Activated CD4-positive, CD25-positive, alpha-beta regulatory T cell treated with anti-CD3 and anti-CD28 coated beads, Interleukin-2, amount 50 U/mL, for 24 hours (primary cell): ENCODE data around the gene PDE1A.
"Not testable (repeated sequence)": the region's sequence is repeated elsewhere in the genome, so short reads cannot be mapped to it uniquely, and the experiment has no call there.

Source experiments
- ATAC-seq, 2 donors: fragments of 150-1000 bp; cut with Tn5 transposase; one replicate each; pipeline ENCODE4 v1.10.0; 2021; ENCODE audit warnings: mild to moderate bottlenecking in 1 of 2, moderate library complexity in 1 of 2

PDE1A gene

DNA sequence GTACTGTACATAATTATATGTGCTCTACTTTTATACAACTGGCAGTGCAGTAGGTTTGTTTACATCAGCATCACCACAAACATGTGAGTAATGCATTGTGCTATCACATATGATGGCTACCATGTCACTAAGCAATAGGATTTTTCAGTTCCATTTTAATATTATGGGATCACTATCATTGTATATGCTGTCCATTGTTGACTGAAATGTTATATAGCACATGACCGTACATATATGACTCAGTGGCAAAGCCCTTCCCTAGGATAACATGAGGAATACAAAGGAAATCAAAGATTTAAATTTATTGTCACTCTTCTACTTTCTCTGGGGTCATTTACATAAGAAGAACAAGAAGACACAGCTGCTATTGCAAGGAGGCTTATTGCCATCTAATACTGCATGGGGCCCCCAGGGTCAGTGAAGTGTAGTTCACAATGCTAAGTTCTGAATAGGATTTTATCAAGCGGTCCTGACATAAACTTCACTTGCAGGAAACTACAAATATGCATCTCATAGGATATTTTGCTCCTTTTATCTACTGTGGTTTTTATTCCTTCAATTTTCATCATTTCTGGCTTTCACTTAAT, 21.8 kb downstream of the PDE1A start:
- no peak for ATAC-seq

DNA sequence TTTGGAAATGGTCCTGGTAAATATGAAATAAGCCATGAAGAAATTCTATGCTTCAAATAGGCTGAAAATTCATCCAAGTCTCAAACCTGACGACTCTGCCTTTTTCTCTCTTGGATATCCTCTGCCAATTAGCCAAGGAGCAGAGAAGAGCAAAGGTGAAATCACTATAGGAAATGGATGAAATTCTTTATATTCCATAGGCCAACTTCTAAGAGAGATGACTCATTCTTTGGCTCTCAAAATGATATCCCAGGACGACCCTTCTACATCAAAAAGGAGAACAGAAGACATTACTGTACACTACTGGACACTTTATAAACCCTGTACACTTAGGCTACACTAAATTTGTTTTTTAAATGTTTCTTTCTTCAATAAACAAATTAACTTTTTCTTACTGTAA, 22.7 kb downstream of the PDE1A start:
- no peak for ATAC-seq

DNA sequence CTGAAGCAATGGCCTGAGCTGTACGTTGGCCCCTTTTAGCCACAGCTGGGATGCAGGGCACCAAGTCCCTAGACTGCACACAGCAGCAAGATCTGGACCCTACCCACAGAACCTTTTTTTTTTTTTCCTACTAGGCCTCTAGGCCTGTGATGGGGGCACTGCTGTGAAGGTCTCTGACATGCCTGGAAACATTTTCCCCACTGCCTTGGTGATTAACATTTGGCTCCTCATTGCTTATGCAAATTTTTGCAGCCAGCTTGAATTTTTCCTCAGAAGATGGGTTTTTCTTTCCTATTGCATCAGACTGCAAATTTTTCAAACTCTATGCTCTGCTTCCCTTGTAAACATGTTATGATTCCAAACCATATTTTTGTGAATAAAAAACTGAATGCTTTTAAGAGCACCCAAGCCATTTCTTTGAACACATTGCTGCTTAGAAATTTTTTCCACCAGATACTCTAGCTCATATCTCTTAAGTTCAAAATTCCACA, 33.5 kb downstream of the PDE1A start:
- no peak for ATAC-seq

DNA sequence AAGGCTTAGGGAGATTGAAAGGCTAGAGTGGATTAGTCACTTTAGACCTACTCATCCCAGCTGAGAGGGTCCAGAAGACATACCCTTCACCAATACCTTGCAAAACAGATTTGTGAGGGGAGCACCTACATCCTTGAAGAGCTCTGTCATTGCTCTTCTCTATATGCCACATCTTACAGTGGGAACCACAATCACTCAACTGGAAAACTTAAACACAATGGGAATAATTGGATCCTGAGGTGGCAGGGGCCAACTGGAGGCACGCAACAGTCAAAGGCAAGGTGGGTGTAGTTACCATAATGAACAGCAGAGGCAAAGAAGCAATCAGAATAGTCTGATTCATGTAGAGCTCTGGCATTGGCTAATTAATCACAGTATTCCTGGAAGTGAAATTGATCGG, 35.4 kb downstream of the PDE1A start:
- no peak for ATAC-seq

DNA sequence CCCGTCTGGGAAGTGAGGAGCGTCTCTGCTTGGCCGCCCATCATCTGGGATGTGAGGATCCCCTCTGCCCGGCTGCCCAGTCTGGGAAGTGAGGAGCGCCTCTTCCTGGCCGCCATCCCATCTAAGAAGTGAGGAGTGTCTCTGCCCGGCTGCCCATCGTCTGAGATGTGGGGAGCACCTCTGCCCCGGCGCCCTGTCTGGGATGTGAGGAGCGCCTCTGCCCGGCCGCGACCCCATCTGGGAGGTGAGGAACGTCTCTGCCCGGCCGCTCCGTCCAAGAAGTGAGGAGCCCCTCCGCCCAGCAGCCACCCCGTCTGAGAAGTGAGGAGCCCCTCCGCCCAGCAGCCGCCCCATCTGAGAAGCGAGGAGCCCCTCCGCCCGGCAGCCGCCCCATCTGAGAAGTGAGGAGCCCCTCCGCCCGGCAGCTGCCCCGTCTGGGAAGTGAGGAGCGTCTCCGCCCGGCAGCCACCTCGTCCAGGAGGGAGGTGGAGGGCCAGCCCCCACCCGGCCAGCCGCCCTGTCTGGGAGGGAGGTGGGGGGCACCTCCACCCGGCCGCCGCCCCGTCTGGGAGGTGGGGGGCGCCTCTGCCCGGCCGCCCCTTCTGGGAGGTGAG, 40.5 kb downstream of the PDE1A start:
- ATAC-seq = not testable (repeated sequence)

DNA sequence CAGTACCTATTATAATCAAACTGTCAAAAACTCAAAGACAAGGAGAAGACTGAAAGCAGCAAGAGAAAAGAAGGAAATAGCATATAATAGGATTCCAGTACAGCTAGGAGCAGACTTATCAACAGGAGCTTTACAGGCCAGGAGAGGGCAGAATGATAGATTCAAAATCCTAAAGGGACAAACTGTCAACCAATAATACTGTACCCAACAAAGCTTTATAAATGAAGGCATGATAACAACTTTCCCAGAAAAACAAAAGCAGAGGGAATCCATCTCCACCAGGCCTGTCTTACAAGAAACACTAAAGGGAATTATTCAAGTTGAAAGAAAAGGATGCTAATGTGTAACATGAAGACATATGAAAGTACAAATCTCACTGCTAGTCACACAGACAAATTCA, 42.0 kb downstream of the PDE1A start:
- ATAC-seq = no peak

DNA sequence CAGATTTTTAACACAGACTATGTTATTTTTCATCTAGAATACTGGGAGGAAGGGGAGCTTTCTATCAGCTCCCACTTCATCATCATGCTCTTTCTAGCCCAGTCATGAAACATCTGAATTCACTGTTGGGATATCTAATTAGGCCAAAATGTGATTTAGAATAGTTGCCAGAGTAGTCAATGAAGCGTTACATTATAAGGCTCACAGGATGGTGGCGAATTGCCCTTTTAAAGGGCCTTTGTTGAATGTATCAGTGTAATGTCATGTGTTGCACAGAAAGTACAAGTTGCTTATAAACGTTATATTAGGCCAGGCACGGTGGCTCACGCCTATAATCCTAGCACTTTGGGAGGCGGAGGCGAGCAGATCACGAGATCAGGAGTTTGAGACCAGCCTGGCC, 45.6 kb downstream of the PDE1A start:
- no peak for ATAC-seq

DNA sequence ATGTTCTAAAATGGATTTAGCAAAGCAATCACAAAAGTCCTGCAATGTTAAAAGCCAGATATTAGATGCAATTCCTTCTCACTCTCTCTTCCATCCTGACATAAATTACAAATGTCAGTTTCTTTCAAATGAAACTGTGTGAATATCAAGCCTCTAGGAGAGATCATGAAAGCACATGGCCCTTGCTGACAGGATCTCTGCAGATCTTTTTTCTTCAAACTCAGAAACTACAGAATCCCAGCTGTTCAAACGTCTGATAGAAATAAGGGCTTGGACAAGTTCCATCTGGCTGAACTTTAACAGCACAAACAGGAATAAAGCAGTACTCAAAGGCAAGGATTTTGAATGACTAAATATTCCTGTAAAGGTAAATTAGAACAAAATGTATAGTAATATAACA, 47.6 kb downstream of the PDE1A start:
- no peak for ATAC-seq

DNA sequence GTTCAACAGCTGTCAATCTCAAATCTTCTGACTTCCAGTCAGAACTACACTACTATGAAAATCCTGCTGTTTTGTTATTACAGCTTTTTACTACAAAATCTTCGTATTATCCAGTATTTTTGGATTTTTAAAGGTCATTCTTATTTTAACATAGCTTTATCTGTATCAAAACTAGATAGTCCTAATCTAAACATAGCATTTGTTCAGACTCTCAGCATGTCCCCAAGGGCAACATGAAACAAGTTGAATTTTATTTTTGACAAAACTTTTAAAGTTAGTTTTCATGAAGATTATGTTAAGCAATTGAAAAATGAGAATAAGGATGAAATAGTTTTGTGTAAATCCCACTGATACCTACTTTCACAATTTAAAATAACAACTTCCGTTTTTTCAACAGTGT, 48.1 kb downstream of the PDE1A start:
- no peak for ATAC-seq

DNA sequence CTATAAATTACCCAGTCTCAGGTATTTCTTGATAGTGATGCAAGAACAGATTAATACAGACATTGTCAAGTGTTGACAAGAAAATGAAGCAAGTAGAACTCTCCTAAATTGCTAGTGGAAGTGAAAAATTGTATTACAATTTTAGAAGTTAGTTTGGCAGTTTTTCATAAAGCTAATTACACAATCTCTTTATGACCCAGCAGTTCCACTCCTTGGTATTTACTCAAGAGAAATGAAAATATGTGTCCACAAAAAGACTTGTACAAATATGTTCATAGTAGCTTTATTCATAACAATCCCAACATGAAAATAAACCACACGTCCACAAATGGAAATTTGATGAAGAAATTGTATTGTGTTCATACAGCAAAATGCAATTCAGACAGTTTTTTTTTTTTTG, 49.4 kb downstream of the PDE1A start:
- no peak for ATAC-seq

DNA sequence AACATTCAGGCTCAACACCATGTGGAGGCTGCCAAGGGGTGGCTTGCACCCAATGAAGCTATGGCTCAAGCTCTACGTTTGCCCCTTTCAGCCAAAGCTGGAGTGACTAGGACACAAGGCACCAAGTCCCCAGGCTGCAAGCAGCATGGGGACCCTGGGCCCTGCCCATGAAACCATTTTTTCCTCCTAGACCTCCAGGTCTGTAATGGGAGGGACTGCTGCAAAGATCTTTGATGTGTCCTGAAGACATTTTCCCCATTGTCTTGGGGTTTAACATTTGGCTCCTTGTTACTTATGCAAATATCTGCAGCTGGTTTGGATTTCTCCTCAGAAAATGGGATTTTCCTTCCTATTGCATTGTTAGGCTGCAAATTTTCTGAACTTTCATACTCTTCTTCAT, 51.0 kb downstream of the PDE1A start:
- no peak for ATAC-seq

DNA sequence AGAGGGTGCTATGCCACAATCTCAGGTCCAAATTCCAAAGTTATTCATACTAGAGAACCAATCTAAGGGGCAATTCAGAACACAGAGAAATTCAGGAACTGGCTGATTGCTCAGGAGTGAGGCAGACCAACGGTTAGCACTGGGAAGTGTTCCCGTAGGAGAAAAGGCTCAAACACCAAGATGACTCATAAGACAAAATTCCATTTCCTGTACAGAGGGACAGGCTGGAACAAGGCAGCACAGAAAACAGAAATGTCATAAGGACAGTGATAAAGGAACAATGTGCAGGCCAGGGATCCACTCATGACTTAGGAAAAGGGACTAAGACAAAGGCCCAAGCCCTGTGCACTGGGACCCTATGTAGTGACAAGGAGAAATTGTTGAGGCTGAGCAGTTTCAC, 54.2 kb downstream of the PDE1A start:
- ATAC-seq = no peak

DNA sequence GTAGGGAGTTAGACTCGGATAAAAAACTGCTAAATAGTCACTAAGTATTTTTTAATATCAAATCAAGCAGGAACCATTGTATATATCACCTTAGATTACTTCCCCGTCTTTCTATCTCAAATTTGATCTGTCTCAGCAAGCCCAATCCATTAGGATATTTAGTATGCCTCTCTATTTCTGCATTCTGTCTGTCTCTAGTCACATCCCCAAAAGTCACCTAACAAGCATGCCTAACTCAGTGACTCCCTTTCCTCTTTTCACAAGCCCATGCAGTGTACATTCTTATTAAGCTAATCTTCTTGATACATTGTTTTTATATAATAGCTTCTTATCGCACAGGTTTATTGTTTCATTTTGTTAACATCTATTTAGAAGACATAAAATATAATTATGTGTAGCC, 57.8 kb downstream of the PDE1A start:
- no peak for ATAC-seq

DNA sequence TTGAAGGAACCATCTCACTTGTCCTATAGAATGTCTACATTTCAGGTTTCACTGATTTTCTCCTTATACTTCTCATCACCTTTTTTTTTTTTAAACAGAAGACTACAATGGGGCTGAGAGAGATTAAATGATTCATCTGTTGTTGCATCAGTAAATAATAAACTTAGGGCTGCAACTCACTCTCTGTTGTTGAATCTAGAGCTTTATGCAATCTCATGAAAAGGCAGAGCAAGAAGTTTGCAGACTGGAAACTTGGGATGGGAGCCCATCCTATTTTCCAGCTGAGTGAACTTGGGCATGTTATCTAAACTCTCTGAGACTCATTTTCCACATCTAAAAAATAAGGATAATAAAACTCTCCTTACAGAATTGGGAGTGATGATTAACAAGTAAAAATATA, 58.4 kb downstream of the PDE1A start:
- no peak for ATAC-seq

DNA sequence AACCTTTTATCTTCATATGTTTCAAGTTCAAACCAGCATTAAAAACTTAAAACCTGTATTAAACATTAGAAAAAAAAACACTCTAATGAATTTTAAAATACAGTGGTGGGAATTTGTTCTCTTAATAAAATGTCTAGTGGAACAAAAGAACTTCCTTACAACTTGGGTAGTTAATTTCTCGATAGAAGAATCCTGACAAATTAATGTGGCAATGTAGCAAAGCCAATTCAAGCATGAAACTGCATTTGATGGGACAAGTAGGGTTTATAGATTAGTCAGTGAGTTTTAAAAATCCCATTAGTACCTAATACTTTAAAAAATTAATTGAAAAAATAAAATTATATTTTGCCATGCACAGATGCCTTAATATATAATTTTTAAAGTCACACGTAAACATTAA, 59.4 kb downstream of the PDE1A start:
- no peak for ATAC-seq

DNA sequence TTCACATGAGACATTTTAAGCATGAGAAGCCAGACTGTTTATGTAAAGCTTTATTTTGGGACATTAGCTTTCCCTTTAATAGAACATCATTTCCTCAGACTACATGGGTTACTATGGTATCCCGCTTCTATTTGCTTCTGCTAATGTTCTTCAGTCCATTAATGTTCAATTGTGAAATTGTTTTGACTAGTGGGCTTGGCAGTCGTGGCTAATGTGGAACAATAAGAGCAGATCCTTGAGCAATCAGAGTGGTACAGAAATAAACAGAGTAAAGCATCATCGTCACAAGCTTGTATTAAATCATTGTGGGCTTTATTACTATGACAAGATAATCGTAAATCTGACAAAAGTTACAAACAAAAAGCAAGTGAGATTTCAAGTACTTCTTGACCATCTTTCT, 60.2 kb downstream of the PDE1A start:
- no peak for ATAC-seq

DNA sequence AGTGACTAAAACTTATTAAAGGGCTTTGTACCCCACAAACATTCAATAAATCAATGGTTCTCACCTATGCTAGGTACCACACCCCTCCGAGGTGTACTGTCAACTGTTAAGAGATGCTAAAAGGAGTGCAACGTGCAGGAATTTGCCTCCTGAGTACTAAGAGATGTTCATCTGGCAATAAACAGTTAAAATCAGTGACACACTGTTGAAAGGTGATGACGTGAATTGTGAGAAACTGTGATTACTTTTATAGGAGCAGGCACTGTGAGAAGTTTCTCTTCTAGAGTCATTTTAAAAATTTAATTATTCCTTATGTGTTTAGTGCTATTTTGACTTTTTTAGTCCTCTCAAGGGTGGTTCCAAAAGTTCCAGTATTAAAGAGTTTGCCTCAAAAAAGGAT, 61.0 kb downstream of the PDE1A start:
- ATAC-seq = no peak

DNA sequence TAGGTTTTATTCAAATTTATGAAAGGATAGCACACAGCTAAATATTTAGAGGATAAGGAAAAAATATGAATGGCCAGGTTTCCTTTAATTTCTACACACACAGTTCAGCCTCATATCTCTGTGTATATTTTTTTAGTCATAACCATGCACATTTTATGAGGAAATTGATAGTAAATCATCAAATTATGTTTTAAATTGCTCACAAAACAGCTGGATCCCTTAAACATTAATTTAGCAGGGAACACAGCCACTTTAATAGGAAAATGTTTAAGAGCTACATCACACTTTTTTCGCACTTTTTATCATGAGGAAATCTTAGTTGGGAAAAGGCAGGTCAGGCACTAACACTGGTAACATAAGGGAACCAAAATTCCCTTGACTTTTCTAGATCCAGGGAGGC, 65.4 kb downstream of the PDE1A start:
- no peak for ATAC-seq

DNA sequence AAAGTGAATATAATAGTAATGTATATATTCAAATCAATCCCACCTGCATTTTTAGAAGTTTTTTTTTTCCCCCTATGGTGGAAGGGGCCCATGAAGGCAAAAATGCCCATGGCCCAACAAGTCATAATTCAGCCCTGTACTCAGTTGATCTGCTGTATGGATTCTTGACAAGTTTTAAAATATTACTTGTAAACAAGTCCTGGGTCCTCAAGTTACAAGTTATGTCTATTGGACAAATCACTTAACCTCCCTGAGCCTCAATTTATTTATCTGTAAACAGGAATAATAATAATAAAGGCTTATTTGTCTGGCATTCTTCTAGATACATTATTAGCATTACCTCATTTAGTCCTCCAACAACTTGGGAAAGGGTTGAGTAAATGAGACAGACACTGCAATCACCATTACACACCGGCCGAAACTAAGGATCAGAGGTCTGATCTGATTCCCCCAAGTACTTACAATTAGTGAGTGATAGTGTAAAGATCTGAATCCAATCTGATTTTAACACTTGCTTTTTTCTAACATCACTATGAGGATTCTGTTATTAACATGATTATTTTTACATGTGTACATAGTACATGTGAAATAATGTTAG, 66.1 kb downstream of the PDE1A start:
- no peak for ATAC-seq

DNA sequence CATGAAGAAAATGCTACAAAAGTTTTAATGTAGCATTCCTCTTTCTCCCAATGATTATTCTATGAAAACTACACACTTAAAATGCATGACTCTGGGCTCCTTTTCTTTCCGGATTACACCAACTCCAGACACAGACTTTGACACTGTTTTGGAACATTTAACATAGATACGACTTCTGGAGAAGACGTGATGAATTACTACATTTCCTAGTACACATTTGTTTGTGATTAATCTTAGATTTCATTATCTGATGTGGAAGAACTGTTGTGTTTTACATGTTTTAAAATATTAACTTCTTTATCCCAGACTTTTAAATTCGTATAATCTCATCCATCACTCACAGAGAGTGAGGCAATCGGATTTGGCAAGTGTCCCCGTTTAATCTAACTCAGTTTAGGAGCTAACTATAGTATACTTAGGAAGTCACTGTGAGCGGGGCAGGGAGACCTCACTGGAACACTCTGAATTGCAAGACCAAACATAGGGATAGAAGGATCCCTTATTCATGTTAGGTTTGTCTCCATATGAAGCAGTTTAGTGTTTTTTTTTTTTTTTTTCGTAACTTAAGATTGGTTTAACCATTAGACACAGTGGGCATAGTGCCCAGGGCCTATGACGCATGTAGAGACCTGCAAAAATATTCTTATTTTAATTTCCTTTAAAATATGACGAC, 66.7 kb downstream of the PDE1A start:
- ATAC-seq = no peak

DNA sequence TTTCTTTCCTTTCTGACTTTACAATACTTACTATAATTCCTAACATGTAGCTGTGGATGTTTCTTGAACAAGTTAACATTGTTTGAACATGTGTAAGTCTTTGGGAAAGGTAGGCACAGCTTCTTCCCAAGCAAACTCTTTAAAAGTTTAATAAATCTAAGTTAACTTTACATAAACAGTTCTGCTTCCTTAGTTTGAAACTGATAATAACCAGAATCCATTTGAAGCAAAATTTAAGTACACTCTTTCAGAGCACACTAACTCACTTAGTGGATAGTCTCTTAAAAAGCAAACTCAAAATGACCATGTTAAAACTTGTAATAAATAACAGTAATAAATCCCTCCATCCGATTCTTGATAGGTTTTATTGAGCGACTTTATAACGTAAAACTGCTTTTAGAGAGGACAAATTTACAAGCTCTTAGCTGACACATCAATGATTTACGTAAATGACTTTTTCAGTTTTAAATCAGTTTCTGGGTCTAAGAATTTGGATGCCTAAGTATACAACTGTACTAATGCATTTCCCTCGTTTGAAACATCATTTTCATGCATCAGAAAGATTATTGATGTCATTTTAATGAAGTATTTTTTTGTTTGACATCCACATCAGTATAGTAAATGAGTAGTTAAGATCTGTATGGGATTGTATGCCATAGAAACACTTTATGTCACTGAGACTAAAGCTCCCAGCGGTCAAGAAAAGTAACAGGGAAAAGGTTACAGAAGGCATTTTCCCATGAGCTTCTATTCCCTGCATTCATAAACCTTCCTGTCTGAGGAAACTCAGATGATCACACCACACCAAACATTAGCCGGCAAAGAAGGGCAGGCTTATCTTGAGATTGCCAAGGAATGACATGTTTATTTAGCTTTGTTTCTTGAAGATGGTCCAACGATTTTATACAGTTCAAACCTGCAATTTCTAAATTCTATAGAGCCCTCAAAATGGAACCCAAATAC, 67.5 kb downstream of the PDE1A start:
- no peak for ATAC-seq

DNA sequence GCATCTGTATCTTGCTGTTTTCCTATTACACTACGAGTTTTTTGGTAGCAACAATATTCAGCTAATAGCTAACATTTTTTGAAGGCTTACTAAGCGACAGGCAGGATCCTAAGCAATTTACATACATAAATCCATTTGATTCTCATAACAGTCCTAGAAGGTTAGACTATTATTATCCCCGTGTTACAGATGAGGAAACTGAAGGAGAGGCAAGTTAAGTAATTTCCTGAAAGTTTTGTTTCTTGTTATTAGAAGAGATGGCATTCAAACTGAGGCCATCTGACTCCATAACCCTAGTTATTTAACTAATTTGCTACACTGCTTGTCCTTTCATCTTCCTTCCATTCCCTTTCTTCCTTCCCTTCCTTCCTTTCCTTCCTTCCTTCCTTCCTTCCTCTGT, 68.2 kb downstream of the PDE1A start:
- ATAC-seq = no peak

DNA sequence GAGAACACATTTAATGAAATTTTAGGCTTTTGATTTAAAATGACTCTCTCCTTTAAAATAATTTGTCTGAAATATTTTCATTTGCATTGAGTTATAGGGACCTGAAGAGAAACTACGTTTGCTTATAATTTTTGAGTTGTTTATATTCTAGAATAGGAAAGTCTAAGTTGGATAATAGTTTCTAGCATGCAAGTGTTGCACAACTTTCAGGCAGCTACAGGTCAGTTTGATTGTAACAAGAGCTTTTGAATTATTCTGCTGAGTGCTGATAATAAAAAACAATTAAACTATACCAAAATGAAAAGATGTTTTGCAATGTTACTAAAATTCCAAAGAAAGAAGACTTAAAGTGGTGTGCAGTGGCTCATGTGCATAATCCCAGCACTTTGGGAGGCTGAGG, 71.0 kb downstream of the PDE1A start:
- ATAC-seq = no peak
